HepG2 (cell line): ENCODE results near the gene PIGW. TPM values are rescaled to one million over a fixed set of nuclear protein-coding genes. Genes with fewer than 3 reads are reported as not detected.

Experiments
- CBX1 ChIP-seq: IDR thresholded peaks from one replicate; pipeline ENCODE4 v1.6.1; 2016; ENCODE audit warnings: antibody characterized with exemption, low read depth
- E2F2 ChIP-seq: sonication (generic); formaldehyde crosslinking; IDR thresholded peaks from 2 replicates; pipeline ENCODE4 v1.4.0; 2020; ENCODE audit warnings: missing genetic modification reagents, borderline replicate concordance
- KMT2B ChIP-seq: IDR thresholded peaks from 2 replicates; pipeline ENCODE4 v1.6.1; 2016; ENCODE audit warnings: missing genetic modification reagents, missing compliant biosample characterization
- MAZ ChIP-seq, 2 experiments: sonication (generic) in 1 of 2; formaldehyde crosslinking in 1 of 2; IDR thresholded peaks; 2 replicates each; pipeline versions ENCODE4 v1.5.0 to v1.6.1; 2012 to 2020; ENCODE audit warnings: low read depth in 2 of 2, mild to moderate bottlenecking in 2 of 2, borderline replicate concordance in 1 of 2, improper control_type of control experiment in 1 of 2, low read length in 1 of 2, missing genetic modification reagents in 1 of 2, moderate library complexity in 1 of 2
- MIER2 ChIP-seq: IDR thresholded peaks from 2 replicates; pipeline ENCODE4 v1.6.1; 2016; ENCODE audit warnings: missing biosample characterization, missing genetic modification reagents
- SMC3 ChIP-seq: IDR thresholded peaks from 2 replicates; pipeline ENCODE4 v1.6.1; 2011; ENCODE audit warnings: low read length, improper control_type of control experiment
- SP4 ChIP-seq: sonication (generic); formaldehyde crosslinking; IDR thresholded peaks from 2 replicates; pipeline ENCODE4 v1.8.1; 2023; ENCODE audit warnings: mild to moderate bottlenecking, missing genetic modification reagents
- TEAD2 ChIP-seq: sonication (generic); formaldehyde crosslinking; IDR thresholded peaks from 2 replicates; pipeline ENCODE4 v1.9.0; 2021; ENCODE audit warnings: missing genetic modification reagents
- ZNF142 ChIP-seq: sonication (generic); formaldehyde crosslinking; IDR thresholded peaks from 2 replicates; pipeline ENCODE4 v1.4.0; 2020; ENCODE audit warnings: missing genetic modification reagents
- ZNF253 ChIP-seq: sonication (generic); formaldehyde crosslinking; IDR thresholded peaks from 2 replicates; pipeline ENCODE4 v1.8.0; 2022; ENCODE audit warnings: mild to moderate bottlenecking, missing genetic modification reagents, borderline replicate concordance
- ZNF318 ChIP-seq: sonication (generic); formaldehyde crosslinking; IDR thresholded peaks from 2 replicates; pipeline ENCODE4 v1.4.0; 2020; ENCODE audit warnings: mild to moderate bottlenecking, missing genetic modification reagents
- ZNF790 ChIP-seq: sonication (generic); formaldehyde crosslinking; IDR thresholded peaks from 2 replicates; pipeline ENCODE4 v1.8.0; 2022; ENCODE audit warnings: missing genetic modification reagents, mild to moderate bottlenecking, borderline replicate concordance
- polyA plus RNA-seq, 8 experiments: library from polyadenylated mRNA; depleted of rRNA in 3 of 8; stranded (reverse) in 7 of 8; unstranded in 1 of 8; fragments of >200 nt; fragmentation: Illumina TruSeq in 4 of 8; extraction: Trizol in 4 of 8; gene quantifications; 2 replicates each; pipeline versions ENCODE4 v1.2.1 to v1.2.3, GENCODE V29; 2011 to 2016; ENCODE audit warnings: low read depth in 4 of 8, missing spikeins in 1 of 8, mixed read lengths in 1 of 8; ENCODE audit not compliant: insufficient read depth in 1 of 8
- total RNA-seq, 5 experiments: library from RNA; depleted of rRNA; stranded (reverse); fragments of >200 nt; fragmentation: Illumina TruSeq; extraction: Trizol; gene quantifications; 2 replicates each; pipeline ENCODE4 v1.2.3, GENCODE V29; 2016; ENCODE audit warnings: low read depth in 1 of 5

The PIGW gene
- total and polyA plus RNA-seq, 2 of the 13 experiments (the other 11 are each of a cell fraction or from before 2014, with no cell fraction given): 9.0 to 24.0 TPM

GRCh38 chr17:36545465-36546417 lies 11.0 kb downstream of the PIGW start (continued):
- TF ChIP-seq E2F2 (CRISPR knock-in tag) (no peak), ZNF142 (no peak), SP4 (CRISPR knock-in tag) (peak; percentile 74), SMC3 (no peak), CBX1 (no peak), TEAD2 (CRISPR knock-in tag) (no peak), ZNF253 (CRISPR knock-in tag) (peak; percentile 52; the same call in 1 of the 2 replicates), KMT2B (CRISPR knock-in tag) (peak; percentile 96), MAZ (IDR thresholded peaks at IDR 0.05; ENCODE audit: borderline replicate concordance, low read depth, low read length) (peak; percentile 100), MAZ (CRISPR knock-in tag; IDR thresholded peaks at IDR 0.05; ENCODE audit: low read depth) (peak; percentile 97), ZNF790 (CRISPR knock-in tag) (peak; percentile 81; the same call in 1 of the 2 replicates), MIER2 (CRISPR knock-in tag) (no peak), ZNF318 (CRISPR knock-in tag) (no peak)
